ENCODE measurements around the gene SH3BP1.

Gene SH3BP1

DNA sequence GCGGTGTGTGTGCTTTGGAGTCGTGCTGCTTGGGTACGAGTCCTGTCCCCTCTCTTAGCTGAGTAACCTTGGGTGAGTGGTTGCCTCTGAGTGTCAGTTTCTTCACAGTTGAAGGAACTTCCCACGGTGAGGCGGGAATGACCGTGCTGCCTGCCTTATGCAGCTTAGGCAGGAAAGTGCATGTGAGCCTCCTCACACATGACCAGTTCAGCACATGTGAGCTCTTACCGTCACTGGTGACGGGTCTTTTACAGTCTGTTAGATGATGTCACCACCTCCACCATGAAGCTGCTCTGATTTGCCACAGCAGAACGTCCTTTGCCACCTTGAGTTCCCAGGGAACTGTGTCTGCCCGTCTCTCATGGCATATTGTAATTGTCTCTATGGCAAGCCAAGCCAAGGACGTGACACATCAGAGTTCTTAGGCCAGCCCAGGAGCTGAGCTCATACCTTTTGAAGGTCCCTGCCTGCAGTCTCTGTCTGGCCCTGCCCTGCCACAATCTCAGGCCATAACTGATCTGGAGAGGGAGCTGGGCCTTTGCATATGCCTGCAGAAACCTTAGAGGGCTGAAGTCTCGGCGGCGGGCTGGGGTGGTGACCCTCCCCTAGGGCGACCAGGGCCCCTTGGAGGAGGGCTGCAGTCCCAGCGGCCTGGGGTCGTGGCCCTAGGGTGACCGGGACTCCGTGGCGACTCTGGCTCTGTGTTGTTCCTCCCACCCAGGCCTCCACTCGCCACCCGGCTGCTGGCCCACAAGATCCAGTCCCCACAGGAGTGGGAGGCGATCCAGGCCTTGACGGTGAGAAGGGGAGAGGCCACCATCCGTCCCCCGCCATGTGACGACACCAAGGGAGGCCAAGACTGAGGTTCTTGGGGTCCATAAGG is 23.0 kb upstream of the SH3BP1 start:
- no peak for DNase-seq

DNA sequence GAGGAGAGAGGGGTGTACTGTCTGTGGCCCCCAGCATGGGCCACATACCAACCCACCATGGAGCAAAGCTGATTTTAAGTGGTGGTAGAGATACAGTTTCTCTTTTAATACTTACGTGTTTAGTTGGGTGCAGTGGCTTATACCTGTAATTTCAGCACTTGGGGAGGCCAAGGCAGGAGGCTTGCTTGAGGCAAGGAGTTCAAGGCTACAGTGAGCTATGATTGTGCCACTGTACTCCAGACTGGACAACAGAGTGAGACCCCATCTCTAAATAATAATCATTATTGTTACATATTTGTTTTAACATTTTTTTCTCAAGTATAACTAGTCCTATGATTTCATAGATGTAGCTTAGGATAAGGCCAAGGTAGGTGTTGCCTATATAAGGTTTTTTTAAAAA is 22.0 kb upstream of the SH3BP1 start:
- DNase-seq, result no peak

DNA sequence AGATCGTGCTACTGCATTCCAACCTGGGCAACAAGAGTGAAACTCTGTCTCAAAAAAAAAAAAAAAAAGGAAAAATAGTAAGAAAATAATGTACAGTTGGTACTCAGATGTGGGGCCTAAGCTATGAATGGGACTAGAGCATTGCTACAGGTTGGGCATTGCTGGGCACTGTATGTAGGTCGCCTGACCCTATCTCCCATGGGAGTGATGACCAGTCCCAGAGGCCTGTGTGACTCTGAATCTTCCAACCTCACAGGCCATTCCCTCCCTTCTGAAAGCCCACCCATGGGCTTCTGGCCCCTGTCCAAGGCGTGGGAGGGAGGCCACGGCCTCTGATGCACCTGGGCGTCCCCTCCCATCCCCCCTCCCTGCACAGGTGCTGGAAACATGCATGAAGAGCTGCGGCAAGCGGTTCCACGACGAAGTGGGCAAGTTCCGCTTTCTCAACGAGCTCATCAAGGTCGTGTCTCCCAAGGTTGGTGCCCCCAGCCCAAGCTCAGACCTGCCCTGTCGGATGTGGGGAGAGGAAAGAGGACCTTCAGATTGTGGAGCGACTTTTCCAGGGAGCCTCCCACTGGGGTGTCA is 21.3 kb upstream of the SH3BP1 start:
- no peak for DNase-seq

DNA sequence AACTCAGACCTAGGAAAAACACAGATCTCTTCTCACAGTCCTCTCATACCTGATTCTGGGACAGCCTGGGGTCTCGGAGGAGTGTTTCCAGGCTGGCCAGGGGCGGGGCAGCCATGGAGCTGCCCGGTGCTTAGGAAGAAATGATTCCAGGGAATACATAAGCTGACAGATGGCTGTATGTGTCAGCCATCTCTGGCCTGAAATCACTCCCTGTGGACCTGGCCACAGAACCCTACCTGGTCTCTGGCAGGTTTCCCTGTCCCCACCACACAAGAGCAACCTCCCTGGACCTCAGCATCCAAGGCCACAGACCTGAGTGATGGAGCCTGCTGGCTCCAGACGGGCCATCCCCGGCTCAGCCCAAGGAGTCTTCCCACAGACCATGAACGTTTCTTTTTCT is 20.8 kb upstream of the SH3BP1 start:
- no peak for DNase-seq

DNA sequence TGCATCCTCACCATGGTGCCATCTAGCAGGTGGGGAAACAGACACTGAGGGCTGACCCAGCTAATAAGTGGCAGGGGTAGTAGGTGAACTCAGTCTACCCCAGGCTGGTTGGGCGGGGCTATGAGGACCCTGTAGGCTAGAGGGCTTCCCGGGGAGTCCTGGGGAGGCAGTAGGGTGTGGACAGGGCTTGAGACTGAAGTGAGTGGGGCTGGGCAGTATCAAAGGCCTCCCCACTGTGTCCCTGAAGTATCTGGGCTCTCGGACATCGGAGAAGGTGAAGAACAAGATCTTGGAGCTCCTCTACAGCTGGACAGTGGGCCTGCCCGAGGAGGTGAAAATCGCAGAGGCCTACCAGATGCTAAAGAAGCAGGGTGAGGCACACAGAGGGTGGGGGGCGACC is 19.5 kb upstream of the SH3BP1 start:
- no peak for DNase-seq

DNA sequence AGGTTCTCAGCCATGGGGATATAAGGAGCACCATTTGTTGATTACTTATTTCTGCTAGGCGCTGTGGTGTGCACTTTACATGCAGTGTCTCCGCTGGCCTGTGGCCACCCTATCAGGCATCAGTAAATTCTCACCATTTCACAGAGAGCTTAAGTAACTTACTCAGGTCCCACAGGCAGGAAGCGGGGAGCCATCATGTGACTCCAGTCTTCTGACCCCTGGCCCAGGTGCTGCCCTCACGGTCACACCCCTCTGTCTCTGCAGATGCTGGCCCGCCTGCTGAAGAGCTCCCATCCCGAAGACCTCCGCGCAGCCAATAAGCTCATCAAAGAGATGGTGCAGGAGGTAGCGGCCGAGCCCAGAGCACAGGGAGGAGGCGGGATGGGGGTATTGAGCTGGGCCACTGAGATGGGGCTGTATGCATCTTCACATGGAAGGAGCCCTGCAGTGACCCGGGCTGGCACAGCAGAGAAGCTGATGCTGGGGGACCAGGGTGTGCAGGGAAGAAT is 18.1 kb upstream of the SH3BP1 start:
- DNase-seq, result no peak

DNA sequence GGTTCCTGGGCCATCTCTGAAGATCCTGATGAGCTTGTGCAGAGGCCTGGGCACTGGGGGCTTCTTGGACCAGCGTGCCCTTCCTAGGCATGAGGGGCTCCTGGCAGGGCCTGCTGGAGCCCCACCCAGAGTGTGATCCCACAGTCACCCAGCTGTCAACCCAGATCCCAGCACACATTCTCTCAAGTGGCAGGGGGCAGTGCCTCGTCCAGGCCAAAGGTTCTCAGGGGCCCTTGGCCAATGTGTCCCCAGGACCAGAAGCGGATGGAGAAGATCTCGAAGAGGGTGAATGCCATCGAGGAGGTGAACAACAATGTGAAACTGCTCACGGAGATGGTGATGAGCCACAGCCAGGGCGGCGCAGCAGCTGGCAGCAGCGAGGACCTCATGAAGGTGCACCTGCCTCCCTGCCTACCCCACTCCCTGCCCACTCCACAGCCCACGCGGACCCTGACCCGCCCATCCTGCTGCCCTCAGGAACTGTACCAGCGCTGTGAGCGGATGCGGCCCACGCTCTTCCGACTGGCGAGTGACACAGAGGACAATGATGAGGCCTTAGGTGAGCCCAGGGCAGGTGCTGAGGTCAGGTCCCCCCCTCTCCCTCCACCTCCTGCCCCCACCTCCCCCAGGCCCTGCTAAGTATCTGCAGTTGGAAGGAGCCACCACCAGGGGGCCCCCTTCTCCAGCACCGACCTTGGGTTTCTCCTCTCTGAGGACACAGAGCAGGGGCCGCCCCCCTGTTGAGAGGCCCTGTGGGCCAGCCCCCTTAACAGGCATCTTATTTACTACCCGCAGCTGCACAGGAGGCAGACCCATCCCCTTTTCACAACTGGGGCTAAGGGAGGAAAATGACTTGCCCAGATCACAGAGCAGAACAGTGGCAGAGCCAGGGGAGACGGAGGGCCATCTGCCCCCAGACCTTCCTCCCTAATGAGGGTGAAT is 16.1 kb upstream of the SH3BP1 start:
- peak; percentile 78 to 83 for DNase-seq

DNA sequence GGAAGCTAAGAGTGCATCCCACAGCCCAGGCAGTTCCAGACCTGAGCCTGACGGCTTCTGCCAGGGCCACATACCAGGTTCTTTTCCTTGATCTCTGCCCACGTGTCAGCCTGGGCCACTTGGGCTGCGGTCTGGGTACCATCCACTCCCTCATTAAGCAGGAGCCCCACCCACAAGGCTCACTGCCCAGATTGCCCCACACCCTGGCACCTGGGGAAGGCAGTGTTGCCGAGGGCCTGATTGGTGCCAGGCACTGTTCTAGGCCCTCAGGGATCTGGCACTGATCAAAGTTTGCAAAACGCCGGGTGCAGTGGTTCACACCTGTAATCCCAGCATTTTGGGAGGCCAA is 15.5 kb upstream of the SH3BP1 start:
- no peak for DNase-seq

DNA sequence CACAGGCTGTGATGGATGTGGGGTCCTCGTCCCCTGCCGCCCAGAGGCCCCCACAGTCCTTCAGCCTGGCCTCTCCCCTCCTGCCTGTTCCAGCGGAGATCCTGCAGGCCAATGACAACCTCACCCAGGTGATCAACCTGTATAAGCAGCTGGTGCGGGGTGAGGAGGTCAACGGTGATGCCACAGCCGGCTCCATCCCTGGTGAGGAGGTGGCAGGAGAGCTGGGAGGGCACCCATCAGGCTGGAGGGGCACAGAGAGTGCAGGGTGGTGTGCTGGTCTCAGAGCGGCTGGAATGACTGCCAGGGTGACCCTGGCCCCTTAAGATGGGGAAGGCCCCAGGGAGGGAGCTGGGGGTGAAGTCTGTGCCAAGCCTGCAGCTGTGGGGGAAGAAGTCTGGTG is 14.6 kb upstream of the SH3BP1 start:
- DNase-seq, result no peak

DNA sequence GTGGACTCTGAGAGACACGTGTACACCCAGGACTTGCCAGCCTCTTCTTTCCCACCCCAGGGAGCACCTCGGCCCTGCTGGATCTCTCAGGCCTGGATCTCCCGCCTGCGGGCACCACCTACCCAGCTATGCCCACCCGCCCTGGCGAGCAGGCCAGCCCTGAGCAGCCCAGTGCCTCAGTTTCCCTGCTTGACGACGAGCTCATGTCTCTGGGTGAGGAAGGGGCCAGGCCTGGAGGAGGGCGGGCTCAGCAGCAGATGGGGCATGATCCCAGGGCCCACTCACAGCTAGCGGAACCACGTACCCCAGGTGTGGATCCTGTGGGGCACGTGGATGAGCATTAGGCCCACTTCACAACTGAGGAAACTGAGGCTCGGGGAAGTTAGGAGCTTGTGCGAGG is 13.7 kb upstream of the SH3BP1 start:
- no peak for DNase-seq

DNA sequence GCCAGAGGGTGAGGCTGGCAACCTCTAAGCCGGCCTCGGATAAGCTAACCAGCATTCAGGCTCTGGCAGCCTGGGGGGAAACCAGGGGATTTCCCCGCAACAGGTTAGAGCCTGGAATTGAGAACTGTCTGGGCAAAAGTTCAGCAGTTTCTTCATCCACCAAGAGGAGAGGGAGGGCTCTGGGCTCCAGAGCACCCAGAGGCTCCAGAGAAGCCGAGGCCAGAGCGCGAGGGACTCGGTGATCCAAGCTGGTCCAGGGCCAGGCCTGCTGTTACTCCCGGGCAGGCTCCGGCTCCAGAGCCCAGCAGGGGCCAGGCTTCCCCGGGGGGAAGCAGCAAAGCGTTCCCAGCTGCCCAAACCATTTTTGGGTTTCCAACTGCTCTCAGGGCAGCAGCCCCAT is 13.3 kb upstream of the SH3BP1 start:
- no peak for DNase-seq

DNA sequence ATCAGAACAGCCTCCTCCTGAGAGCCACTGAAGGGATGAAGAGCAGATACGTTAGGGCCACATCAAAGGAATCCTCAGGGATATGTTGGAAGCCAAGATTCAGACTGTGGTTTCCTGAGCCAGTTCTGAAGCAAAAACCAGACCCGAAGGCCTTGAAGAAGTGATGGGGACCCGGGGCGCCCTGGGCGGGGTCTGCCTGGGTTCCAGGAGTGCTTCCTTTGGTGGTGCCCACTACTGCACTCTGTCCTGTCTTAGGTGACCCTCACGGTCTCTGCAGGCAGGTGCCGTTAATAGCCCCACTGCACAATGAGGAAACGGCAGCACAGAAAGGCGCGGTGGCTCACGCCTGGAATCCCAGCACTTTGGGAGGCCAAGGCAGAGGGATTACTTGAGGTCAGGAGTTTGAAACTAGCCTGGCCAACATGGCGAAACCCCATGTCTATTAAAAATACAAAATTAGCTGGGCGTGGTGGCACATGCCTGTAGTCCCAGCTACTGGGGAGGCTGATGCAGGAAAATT is 12.9 kb upstream of the SH3BP1 start:
- DNase-seq, result no peak

DNA sequence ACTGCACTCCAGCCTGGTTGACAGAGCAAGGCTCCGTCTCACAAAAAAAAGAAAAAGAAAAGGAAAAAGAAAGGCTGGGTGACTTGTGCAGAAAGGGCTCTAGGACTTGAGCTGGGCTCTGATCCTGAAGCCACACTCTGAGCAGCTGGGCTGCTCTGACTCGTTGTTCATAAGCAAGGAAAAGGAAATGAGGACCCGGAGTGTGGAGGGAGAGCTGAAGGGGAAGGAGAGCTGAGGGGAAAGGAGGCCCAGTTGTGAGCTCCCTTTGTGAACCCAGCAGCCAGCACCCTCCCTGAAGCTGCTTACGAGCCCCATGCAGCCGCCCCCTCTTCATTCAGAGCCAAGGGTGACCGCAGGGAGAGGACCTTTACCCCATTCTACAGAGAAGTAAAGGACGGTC is 12.3 kb upstream of the SH3BP1 start:
- DNase-seq, result no peak

DNA sequence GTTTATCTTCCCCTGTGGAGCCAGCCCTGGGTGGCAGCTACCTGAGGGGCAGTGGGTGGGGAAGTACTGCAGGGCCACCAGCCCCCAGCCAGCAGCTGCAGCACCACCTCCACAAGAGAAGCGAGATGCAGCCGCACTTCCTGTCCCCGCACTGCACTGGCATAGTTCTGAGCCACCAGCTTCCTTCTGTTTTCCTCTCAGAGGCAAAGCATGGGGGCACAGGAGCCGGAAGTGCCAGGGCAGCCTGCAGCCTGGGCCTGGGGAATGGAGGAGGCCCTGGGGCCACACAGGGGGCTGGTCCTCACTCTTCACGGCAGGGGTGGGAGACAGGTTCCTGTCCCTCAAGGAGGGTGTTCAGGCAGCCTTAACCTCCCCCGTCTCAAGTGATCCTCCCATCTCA is 11.9 kb upstream of the SH3BP1 start:
- peak; percentile 62 to 63 for DNase-seq

DNA sequence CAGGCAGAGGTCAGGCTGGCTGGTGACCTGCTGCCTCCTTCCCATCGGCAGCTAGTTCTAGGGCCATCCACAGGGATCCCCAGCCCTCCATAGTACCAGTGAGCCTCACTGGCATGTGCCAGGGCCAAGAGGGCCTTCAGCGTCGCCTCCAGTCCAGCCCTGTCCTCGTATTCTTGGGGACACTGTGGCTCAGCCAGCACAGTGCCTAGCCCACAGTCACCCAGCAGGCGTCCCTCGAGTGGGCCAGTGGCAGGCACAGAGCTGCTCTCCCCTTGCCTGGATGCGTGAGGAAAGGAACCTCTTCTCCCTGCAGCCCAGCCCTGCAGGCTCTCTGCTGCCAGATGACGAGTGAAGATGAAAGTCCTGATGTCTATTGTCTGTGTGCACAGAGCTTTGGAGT is 10.6 kb upstream of the SH3BP1 start:
- no peak for DNase-seq

DNA sequence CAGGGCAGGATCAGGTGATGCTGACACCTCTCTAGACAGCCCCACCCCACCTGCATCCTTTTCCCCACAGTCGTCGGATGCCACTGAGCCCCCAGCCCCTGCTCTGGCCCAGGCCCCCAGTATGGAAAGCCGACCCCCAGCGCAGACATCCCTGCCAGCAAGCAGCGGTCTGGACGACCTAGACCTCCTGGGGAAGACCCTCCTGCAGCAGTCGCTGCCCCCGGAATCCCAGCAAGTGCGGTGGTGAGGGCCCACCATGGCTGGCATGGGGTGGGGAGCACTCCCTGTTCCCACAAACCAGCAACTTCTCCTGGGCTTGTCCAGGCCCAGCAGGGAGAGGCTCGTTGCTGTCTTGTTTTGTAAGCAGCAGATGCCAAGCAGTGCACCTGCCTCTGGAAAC is 9.5 kb upstream of the SH3BP1 start:
- DNase-seq, result no peak

DNA sequence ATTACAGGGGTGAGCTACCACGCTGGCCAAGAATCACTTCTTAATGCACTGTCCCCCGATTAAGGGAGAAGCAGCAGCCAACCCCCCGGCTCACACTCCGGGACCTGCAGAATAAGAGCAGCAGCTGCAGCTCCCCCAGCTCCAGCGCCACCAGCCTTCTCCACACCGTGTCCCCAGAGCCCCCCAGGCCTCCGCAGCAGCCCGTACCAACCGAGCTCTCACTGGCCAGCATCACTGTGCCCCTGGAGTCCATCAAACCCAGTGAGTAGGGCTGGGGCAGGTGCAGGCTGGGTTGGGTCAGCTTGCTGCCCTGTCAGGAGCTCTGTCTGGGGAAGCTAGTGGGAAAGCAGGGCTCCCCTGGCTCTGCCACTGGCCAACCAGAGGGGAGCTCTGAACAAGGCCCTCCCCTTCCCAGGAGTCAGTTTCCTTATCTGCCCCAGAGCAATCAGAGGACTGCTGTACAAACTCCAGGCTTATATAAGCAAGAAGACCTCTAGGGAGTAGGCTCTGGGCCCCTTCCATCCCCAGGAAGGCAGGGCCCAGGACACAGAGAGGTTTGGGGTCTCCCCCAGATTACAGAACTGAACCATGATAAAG is 8.5 kb upstream of the SH3BP1 start:
- no peak for DNase-seq

DNA sequence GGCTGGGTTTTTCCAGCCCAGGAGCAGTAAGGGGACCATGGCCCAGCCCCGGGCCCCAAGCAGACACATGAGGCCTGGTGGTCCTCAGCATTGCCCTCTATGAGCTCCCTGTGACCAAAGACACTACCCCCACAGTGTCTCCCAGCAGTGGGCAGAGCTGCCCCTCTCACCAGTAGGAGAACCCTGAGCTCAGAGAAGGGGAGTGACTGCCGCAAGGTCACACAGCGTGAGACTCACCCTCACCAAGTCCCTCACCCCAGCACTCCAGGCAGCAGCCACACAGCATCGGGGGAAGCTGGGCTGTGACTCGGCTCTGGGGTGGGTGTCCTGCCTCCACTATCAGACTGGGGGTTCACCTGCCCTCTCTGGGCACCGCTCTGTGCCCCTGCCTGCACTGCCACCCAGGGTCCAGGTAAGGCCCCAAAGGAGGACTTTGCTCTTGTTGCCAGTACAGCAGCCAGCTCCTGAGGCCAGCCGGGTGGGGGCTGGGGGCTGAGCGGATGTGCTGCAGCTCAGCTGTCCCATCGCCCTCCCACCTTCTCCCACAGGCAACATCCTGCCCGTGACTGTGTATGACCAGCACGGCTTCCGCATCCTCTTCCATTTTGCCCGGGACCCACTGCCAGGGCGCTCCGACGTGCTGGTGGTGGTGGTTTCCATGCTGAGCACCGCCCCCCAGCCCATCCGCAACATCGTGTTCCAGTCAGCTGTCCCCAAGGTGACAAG is 7.9 kb upstream of the SH3BP1 start:
- DNase-seq, result peak; percentile 27 to 50

DNA sequence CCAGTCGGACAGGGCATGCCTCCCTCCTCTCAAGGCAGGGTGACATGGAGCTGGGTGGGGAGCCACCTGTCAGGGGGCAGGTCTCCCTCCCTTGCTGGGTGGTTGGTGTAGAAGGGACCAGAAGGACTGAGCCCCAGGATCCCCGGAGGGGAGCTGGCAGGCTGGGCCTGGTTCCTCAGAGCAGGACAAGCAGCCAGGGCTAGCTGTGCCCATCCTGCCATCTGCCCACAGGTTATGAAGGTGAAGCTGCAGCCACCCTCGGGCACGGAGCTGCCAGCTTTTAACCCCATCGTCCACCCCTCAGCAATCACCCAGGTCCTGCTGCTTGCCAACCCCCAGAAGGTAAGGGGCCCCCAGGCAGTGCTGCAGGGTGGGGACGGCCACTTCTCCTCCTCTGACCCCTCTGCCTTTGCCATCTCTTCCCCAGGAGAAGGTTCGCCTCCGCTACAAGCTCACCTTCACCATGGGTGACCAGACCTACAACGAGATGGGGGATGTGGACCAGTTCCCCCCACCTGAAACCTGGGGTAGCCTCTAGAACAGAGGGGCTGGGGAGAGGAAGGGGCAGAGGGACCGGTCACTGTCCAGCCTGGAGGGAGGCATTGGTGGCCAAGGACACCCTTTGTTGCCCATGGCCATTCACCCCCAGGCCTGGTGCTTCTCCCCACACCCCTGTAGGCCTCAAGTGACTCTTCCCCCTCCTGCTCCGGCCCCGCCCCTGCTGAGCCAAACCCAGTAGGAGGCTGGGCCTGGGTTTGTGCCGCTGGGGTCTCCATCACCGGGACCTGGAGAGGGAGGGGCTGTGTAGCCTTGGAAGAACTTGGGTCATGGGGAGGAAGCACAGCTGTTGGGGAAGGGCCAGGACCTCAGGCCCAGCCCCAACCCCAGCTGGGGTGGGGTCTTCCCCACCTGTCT is 7.0 kb upstream of the SH3BP1 start:
- no peak for DNase-seq

DNA sequence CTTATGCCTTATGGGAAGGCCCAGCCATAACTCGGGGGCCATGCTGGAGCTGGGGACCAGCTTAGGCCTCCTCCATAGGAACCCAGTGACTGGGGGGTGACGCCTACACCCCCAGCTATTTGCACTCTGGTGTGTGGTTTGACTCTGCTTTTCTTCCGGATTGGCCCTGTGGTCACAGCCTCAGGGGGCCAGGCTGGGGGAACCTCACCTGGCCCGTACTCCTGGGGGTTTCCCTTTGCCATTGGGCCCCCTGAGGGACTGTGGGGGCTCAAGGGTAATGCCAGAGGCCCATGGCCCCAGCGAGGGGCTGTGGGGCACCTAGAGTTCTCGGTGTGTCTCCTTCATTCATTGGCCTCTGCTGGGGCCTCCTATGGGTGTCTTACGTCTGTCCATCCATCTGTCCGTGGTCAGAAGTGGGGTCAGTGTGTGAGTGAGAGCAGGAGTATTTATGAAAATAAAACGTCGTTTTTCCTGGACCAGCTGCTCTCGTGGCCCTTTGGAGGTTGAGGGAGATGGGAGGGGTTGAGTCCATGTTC is 6.3 kb upstream of the SH3BP1 start:
- peak; percentile 57 to 67 for DNase-seq
